GM23338 (cell line): ENCODE results near the gene TUBA1B. TPM values are rescaled to one million over a fixed set of nuclear protein-coding genes. Genes with fewer than 3 reads are reported as not detected.

Experiments
- ATAC-seq: fragments of 200-7000 bp; cut with Tn5 transposase; 3 replicates; pipeline ENCODE4 v1.9.1; 2020
- DNase-seq: peaks from one replicate; pipeline ENCODE4 v3.0.0-alpha.2; 2015; ENCODE audit warnings: low spot score
- H2AFZ ChIP-seq: fragments of 200-600 bp; sonication (generic); 2 replicates; pipeline ENCODE4 v1.8.0; 2016; ENCODE audit warnings: antibody characterized with exemption, mild to moderate bottlenecking, moderate library complexity
- H3F3A ChIP-seq: fragments of 200-600 bp; sonication (generic); replicated peaks from 2 replicates; pipeline ENCODE4 v1.8.0; 2017; ENCODE audit warnings: antibody characterized with exemption, mixed run types, low read depth
- H3K27ac ChIP-seq: fragments of 200-600 bp; sonication (generic); 2 replicates; pipeline ENCODE4 v1.6.1; 2016; ENCODE audit warnings: low read depth
- H3K27me3 ChIP-seq: fragments of 200-600 bp; sonication (generic); 2 replicates; pipeline ENCODE4 v1.8.0; 2016; ENCODE audit warnings: mild to moderate bottlenecking, mixed run types, moderate library complexity; ENCODE audit not compliant: insufficient read depth
- H3K36me3 ChIP-seq: fragments of 200-600 bp; sonication (generic); 2 replicates; pipeline ENCODE4 v1.8.0; 2016; ENCODE audit warnings: mild to moderate bottlenecking; ENCODE audit not compliant: insufficient read depth
- H3K4me1 ChIP-seq: fragments of 200-600 bp; sonication (generic); 2 replicates; pipeline ENCODE4 v1.8.0; 2016; ENCODE audit warnings: mild to moderate bottlenecking, moderate library complexity; ENCODE audit not compliant: insufficient read depth
- H3K4me2 ChIP-seq: fragments of 200-600 bp; sonication (generic); 2 replicates; pipeline ENCODE4 v1.7.1; 2017; ENCODE audit warnings: mixed run types
- H3K4me3 ChIP-seq: fragments of 200-600 bp; sonication (generic); 2 replicates; pipeline ENCODE4 v1.6.1; 2016; ENCODE audit warnings: mixed run types
- H3K79me2 ChIP-seq: fragments of 200-600 bp; sonication (generic); replicated peaks from 2 replicates; pipeline ENCODE4 v1.8.0; 2017; ENCODE audit warnings: mild to moderate bottlenecking; ENCODE audit not compliant: insufficient read depth
- H3K9me2 ChIP-seq: fragments of 200-600 bp; sonication (generic); 2 replicates; pipeline ENCODE4 v1.8.0; 2017; ENCODE audit not compliant: insufficient read depth
- H4K20me1 ChIP-seq: fragments of 200-600 bp; sonication (generic); replicated peaks from 2 replicates; pipeline ENCODE4 v1.8.0; 2017; ENCODE audit warnings: mild to moderate bottlenecking; ENCODE audit not compliant: insufficient read depth
- H3K27ac Mint-ChIP-seq: 2 replicates; pipeline ENCODE4 v1.8.0; 2020; ENCODE audit warnings: inconsistent platforms, mild to moderate bottlenecking, moderate library complexity, mixed read lengths
- H3K27me3 Mint-ChIP-seq: 3 replicates; pipeline ENCODE4 v1.8.0; 2022; ENCODE audit warnings: low read depth, mild to moderate bottlenecking, moderate library complexity, mixed read lengths, inconsistent platforms; ENCODE audit not compliant: insufficient read depth, poor library complexity
- H3K36me3 Mint-ChIP-seq: 3 replicates; pipeline ENCODE4 v1.8.0; 2021; ENCODE audit warnings: low read depth, mild to moderate bottlenecking, inconsistent platforms, moderate library complexity, mixed read lengths
- H3K4me1 Mint-ChIP-seq: 3 replicates; pipeline ENCODE4 v1.8.0; 2020; ENCODE audit warnings: mild to moderate bottlenecking, inconsistent platforms, mixed read lengths
- H3K4me3 Mint-ChIP-seq: 3 replicates; pipeline ENCODE4 v1.8.0; 2021; ENCODE audit warnings: moderate library complexity, mild to moderate bottlenecking, inconsistent platforms, mixed read lengths
- H3K9me3 Mint-ChIP-seq: 3 replicates; pipeline ENCODE4 v1.8.0; 2020; ENCODE audit warnings: moderate library complexity, mild to moderate bottlenecking, inconsistent platforms, mixed read lengths
- CREB1 ChIP-seq: fragments of 250-450 bp; sonication (Bioruptor Pico); IDR thresholded peaks from 2 replicates; pipeline ENCODE4 v1.5.0; 2020; ENCODE audit warnings: low read depth, mild to moderate bottlenecking, moderate library complexity
- STAT1 ChIP-seq: IDR thresholded peaks from one replicate; pipeline ENCODE4 v1.6.1; 2016; ENCODE audit warnings: antibody characterized with exemption; ENCODE audit not compliant: unreplicated experiment
- ZNF114 ChIP-seq: fragments of 250-450 bp; sonication (Bioruptor Pico); IDR thresholded peaks from 2 replicates; pipeline ENCODE4 v1.5.0; 2020; ENCODE audit warnings: mild to moderate bottlenecking, moderate library complexity
- ZNF331 ChIP-seq: fragments of 250-450 bp; sonication (Bioruptor Pico); IDR thresholded peaks from 2 replicates; pipeline ENCODE4 v1.5.0; 2020; ENCODE audit warnings: low read depth, mild to moderate bottlenecking, moderate library complexity
- polyA plus RNA-seq: library from polyadenylated mRNA; unstranded; fragments of >200 nt; fragmentation: Nextera tagmentation; extraction: Ambion mirVana; gene quantifications from 2 replicates; pipeline ENCODE4 v1.2.1, GENCODE V29; 2016
- total RNA-seq: library from RNA; depleted of rRNA; stranded (reverse); fragments of >200 nt; shearing (Covaris generic); gene quantifications from 2 replicates; pipeline ENCODE4 v1.2.3, GENCODE V29; 2014
- TF ChIP-seq, protein P1 (sequence below), 2 experiments: fragments of 200-600 bp in 1 of 2; sonication (generic) in 1 of 2; conservative IDR thresholded peaks; 2 replicates each; pipeline versions ENCODE4 v1.5.1 to v1.6.1; 2016 to 2017; ENCODE audit warnings: antibody characterized with exemption in 2 of 2, low read depth in 2 of 2, mild to moderate bottlenecking in 2 of 2, moderate library complexity in 1 of 2
- TF ChIP-seq, protein P2 (sequence below): IDR thresholded peaks from 2 replicates; pipeline ENCODE4 v1.6.1; 2016; ENCODE audit warnings: antibody characterized with exemption
- TF ChIP-seq, protein P3 (sequence below): IDR thresholded peaks from one replicate; pipeline ENCODE4 v1.6.1; 2018; ENCODE audit warnings: antibody characterized with exemption; ENCODE audit not compliant: unreplicated experiment

The TUBA1B gene
- total and polyA plus RNA-seq, 2 experiments from 2014 or later: 1,116 to 2,718 TPM

- peak; percentile 96 for DNase-seq
- peaks cover 4% of the 10 kb centered on the region; the same call in 1 of the 3 replicates for H3K9me3 Mint-ChIP-seq
- Histone ChIP-seq H3K9me2 (no peaks in the 10 kb centered on the region; the same call in 1 of the 2 replicates), H3K4me1 (peaks cover 9% of the 10 kb centered on the region), H3K4me3 (peak overlapping the region; percentile 100), H3K36me3 (peaks cover 27% of the 10 kb centered on the region), H4K20me1 (peaks cover 17% of the 10 kb centered on the region), H3K27ac (peak overlapping the region; percentile 99), H2AFZ (no peak overlapping the region), H3K4me2 (peak overlapping the region; percentile 99), H3K27me3 (no peaks in the 10 kb centered on the region), H3K79me2 (peaks cover 28% of the 10 kb centered on the region), H3F3A (peaks cover 40% of the 10 kb centered on the region)
- H3K4me1 Mint-ChIP-seq: peaks cover 28% of the 10 kb centered on the region
- peaks cover 27% of the 10 kb centered on the region for H3K27me3 Mint-ChIP-seq
- peak; percentile 68 for ATAC-seq
- H3K27ac Mint-ChIP-seq: peak overlapping the region; percentile 98
- peaks cover 49% of the 10 kb centered on the region for H3K36me3 Mint-ChIP-seq
- peak overlapping the region; percentile 95 for H3K4me3 Mint-ChIP-seq
- peak; percentile 51 for TF ChIP-seq CREB1 (CRISPR knock-in tag)
- no peak for TF ChIP-seq ZNF114 (CRISPR knock-in tag)
- TF ChIP-seq, protein P1, sequence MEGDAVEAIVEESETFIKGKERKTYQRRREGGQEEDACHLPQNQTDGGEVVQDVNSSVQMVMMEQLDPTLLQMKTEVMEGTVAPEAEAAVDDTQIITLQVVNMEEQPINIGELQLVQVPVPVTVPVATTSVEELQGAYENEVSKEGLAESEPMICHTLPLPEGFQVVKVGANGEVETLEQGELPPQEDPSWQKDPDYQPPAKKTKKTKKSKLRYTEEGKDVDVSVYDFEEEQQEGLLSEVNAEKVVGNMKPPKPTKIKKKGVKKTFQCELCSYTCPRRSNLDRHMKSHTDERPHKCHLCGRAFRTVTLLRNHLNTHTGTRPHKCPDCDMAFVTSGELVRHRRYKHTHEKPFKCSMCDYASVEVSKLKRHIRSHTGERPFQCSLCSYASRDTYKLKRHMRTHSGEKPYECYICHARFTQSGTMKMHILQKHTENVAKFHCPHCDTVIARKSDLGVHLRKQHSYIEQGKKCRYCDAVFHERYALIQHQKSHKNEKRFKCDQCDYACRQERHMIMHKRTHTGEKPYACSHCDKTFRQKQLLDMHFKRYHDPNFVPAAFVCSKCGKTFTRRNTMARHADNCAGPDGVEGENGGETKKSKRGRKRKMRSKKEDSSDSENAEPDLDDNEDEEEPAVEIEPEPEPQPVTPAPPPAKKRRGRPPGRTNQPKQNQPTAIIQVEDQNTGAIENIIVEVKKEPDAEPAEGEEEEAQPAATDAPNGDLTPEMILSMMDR (conservative IDR thresholded peaks at IDR 0.05; ENCODE audit: low read depth in 2 of 2): peak; percentile 71 to 87
- TF ChIP-seq, protein P2, sequence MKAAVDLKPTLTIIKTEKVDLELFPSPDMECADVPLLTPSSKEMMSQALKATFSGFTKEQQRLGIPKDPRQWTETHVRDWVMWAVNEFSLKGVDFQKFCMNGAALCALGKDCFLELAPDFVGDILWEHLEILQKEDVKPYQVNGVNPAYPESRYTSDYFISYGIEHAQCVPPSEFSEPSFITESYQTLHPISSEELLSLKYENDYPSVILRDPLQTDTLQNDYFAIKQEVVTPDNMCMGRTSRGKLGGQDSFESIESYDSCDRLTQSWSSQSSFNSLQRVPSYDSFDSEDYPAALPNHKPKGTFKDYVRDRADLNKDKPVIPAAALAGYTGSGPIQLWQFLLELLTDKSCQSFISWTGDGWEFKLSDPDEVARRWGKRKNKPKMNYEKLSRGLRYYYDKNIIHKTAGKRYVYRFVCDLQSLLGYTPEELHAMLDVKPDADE: 0 out of 2 replicates have a peak, but pooled peaks have one; percentile 32
- TF ChIP-seq, protein P3, sequence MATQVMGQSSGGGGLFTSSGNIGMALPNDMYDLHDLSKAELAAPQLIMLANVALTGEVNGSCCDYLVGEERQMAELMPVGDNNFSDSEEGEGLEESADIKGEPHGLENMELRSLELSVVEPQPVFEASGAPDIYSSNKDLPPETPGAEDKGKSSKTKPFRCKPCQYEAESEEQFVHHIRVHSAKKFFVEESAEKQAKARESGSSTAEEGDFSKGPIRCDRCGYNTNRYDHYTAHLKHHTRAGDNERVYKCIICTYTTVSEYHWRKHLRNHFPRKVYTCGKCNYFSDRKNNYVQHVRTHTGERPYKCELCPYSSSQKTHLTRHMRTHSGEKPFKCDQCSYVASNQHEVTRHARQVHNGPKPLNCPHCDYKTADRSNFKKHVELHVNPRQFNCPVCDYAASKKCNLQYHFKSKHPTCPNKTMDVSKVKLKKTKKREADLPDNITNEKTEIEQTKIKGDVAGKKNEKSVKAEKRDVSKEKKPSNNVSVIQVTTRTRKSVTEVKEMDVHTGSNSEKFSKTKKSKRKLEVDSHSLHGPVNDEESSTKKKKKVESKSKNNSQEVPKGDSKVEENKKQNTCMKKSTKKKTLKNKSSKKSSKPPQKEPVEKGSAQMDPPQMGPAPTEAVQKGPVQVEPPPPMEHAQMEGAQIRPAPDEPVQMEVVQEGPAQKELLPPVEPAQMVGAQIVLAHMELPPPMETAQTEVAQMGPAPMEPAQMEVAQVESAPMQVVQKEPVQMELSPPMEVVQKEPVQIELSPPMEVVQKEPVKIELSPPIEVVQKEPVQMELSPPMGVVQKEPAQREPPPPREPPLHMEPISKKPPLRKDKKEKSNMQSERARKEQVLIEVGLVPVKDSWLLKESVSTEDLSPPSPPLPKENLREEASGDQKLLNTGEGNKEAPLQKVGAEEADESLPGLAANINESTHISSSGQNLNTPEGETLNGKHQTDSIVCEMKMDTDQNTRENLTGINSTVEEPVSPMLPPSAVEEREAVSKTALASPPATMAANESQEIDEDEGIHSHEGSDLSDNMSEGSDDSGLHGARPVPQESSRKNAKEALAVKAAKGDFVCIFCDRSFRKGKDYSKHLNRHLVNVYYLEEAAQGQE: no peak
- no peak for TF ChIP-seq STAT1
- no peak for TF ChIP-seq ZNF331 (CRISPR knock-in tag)
These were observed 794 bp downstream of the TUBA1B start for GRCh38 chr12:49130151-49131050.
